Skin of body (tissue), 3 donors: Measurements from ENCODE around the gene IMPG1. TPM values are rescaled to one million over a fixed set of nuclear protein-coding genes. Genes with fewer than 3 reads are reported as not detected.

ENCODE experiments used
- DNase-seq: peaks from one replicate; lab custom pipeline; 2025; lab: John Stamatoyannopoulos, UW
- small RNA-seq: library from RNA; depleted of rRNA; stranded (forward); fragments of <200 nt; gene quantifications from one replicate; pipeline ENCODE3, GENCODE V24; 2014; ENCODE audit warnings: low replicate concordance
- total RNA-seq: library from RNA; depleted of rRNA; stranded (reverse); fragments of >200 nt; gene quantifications from one replicate; pipeline ENCODE4 v1.2.3, GENCODE V29; 2014

Gene IMPG1
- total RNA-seq, 1 donor from 2014 or later: not detected

DNA sequence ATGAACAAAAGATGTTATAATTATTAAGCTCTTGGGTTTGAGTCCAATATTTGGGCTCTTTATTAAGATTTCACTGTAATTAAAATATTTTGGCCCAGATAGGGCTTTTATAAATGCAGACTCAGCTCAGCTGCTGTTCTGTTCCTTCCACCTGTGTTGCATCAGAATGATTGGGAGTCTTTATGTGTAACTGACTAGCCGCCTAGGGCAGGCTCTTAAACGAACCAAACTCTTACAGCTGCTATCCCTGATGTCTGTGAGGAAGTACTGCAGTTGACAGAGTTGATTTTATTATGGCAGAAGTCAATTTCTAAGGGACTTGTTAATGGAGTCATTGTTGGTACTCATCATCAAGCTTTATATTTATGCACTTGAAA is 178.7 kb downstream of the IMPG1 start:
- no peak for DNase-seq

DNA sequence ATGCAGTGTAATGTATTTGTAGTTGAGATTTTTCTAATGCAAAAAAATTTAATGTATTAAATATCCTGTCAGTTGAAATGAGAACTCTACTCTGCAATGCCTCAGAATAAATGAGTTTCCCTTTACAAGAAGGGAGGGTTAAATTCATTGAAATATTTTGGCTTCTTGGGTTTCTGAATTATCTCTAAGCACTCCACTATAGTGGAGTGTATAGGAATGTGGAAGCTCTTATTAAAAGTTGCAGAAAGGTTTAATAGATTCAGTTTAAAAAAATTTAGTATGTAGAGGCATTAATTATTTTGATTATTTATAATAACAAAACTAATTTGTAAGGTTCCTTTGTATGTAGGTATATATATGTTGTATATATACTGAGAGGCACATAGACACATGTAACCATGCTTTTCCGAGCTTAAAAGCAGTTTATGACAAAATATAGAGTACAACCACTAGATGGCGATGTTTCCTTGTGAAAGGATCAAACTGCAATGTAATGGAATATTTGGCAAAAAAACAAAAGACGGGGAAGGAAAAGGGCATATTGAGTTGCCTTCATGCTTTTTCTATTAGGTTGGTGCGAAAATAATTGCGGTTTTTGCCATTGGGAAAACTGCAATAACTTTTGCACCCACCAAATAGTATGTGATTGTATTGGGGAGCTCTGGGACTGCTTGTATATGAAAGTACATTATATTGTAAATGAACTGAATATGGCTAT is 179.2 kb downstream of the IMPG1 start:
- DNase-seq: peak; percentile 88

DNA sequence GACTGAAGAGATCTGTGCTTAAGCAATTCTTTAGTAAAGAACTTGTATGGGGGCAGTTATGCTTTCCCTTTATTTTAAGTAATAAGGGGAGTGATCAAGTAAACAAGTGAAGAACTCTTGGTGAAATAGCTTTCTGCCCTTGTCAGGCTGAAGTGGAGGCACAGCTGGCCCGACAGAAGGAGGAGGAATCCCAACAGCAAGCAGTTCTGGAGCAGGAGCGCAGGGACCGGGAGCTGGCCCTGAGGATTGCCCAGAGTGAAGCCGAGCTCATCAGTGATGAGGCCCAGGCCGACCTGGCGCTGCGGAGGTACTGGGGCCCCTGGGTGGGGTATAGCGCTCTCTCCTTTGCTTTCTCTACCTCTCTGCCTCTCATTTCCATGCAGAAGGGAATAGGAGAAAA is 180.1 kb downstream of the IMPG1 start:
- no peak for DNase-seq

DNA sequence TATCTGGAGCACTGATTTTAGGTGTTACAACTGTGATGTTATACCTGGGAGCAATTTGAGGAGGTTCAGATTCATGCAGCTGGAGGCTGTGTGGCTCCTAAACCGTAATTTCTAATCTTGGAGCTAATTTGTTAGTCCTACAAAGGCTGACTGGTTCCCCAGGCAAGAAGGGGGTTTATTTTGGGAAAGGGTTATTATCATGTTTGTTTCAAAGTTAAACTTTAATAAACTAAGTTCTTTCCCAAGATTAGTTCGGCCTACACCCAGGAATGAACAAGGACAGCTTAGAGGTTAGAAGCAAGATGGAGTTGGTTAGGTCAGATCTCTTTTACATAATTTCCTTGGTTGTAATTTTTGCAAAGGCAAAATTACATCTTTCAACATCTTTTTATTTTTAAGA is 187.6 kb downstream of the IMPG1 start:
- no peak for DNase-seq

DNA sequence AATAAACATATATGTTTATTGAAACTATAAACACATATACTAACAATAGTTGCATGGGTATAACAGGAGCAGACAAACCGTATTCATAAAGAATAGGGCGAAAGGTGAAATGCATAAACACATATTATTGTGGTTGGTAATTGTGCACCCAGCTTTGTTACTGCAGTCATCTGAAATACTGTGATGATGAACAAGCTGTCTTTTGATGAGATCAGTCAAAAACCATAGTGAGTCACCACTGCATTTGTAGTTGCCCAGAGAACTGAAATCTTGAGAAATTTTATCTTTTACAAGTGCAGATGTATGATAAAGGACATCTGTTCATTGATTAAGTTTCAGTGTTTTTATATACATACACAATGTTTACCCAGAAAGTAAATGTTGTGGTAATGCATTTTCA is 189.7 kb downstream of the IMPG1 start:
- no peak for DNase-seq

DNA sequence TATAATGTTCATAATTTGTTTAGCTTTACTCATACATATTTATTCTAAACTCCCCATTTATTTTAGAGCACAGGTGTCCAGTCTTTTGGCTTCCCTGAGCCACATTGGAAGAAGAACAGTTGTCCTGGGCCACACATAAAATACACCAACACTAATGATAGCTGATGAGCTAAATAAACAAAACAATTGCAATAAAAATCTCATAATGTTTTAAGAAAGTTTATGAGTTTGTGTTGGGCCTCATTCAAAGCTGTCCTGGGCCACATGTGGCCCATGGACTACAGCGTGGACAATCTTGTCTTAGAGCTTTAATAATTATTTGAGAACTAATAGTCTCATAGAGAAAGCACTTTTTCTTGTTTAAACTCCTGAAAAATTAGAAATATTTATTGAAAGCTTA is 192.2 kb downstream of the IMPG1 start:
- no peak for DNase-seq

DNA sequence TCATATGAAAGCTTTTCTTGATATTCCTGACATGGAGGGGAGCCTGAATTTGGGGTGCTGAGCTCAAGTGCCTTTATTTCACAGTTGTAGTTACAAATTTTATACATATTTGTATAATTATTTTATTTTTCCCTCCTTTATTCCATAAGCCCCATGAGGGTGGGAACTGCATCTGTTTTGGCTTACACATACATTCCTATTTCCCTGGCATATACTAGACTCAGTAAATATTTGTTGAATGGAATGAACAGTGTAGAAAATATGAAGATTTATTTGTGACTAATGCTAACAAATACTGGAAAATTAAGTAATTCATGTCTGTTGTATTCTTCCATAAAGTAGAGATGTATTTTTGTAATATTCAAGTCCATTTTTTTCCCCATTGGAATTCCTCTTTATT is 196.3 kb downstream of the IMPG1 start:
- no peak for DNase-seq

DNA sequence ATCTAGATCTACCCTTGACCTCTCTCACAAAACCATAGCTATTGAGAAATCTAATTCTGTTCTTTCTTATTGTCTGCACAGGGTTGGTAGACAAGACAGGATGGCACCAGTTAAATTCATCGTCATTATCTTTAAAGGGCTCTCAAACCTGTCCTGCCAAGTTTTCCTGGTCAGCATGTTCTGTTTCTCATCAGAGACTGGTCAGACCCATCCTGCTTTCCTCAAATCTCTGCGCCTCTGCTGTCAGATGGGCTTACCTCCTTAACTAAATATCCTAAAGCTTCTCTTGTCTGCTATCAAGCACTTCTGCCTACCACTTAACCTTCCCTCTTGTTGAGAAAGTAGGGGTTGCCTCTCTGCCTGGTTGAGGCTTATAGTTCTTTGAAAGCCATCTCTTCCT is 198.2 kb downstream of the IMPG1 start:
- no peak for DNase-seq

Small RNAs within 50 kb of the gene (small RNA-seq; reads per million reads assigned to genes)
- gene RF00019 (not detected), gene RNU6-248P (not detected)
